ENCODE measurements around the gene FBLN7. TPM values are rescaled to one million over a fixed set of nuclear protein-coding genes. Genes with fewer than 3 reads are reported as not detected.

Gene FBLN7
- total RNA-seq, 2 donors from 2014 or later = 3.0 to 4.0 TPM

- H3K27ac ChIP-seq = no peak overlapping the region
- DNase-seq (ENCODE audit: low spot score) = no peak
Measured at GRCh38 chr2:112155331-112156151, 17.4 kb downstream of the FBLN7 start.

GRCh38 chr2:112156152-112156986 lies 18.2 kb downstream of the FBLN7 start:
- Histone ChIP-seq H3K4me1 (replicated peaks) (no peaks in the 10 kb centered on the region), H3K36me3 (no peaks in the 10 kb centered on the region), H3K27me3 (replicated peaks; ENCODE audit: insufficient read depth) (no peaks in the 10 kb centered on the region), H3K27ac (no peak overlapping the region), H3K9me3 (no peaks in the 10 kb centered on the region), H3K4me3 (no peak overlapping the region)
- WGBS = 57% methylated on average over 21 of the region's 21 CpGs
- TF ChIP-seq POLR2AphosphoS5 (IDR thresholded peaks at IDR 0.05) (no peak), POLR2A (IDR thresholded peaks at IDR 0.05) (no peak), CTCF (IDR thresholded peaks at IDR 0.05) (no peak)
- no peak for DNase-seq (ENCODE audit: low spot score)
- intact Hi-C loops (cut with DNase I) = no loop called here

More at GRCh38 chr2:112155331-112156151, 17.4 kb downstream of the FBLN7 start:
- Histone ChIP-seq H3K4me1 (replicated peaks) (no peaks in the 10 kb centered on the region), H3K9me3 (no peaks in the 10 kb centered on the region), H3K27me3 (replicated peaks; ENCODE audit: insufficient read depth) (no peaks in the 10 kb centered on the region), H3K36me3 (no peaks in the 10 kb centered on the region), H3K4me3 (no peak overlapping the region)
- intact Hi-C loops (cut with DNase I) = no loop called here
- TF ChIP-seq POLR2AphosphoS5 (IDR thresholded peaks at IDR 0.05) (no peak), CTCF (IDR thresholded peaks at IDR 0.05) (no peak), POLR2A (IDR thresholded peaks at IDR 0.05) (no peak)
- 84% methylated on average over 26 of the region's 27 CpGs for WGBS

- Histone ChIP-seq H3K36me3 (no peaks in the 10 kb centered on the region), H3K27me3 (replicated peaks; ENCODE audit: insufficient read depth) (no peaks in the 10 kb centered on the region), H3K4me3 (no peak overlapping the region), H3K4me1 (replicated peaks) (no peaks in the 10 kb centered on the region), H3K27ac (no peak overlapping the region), H3K9me3 (no peaks in the 10 kb centered on the region)
- TF ChIP-seq CTCF (IDR thresholded peaks at IDR 0.05) (no peak), POLR2A (IDR thresholded peaks at IDR 0.05) (no peak), POLR2AphosphoS5 (IDR thresholded peaks at IDR 0.05) (no peak)
- WGBS = 94% methylated on average over 3 of the region's 3 CpGs
- DNase-seq (ENCODE audit: low spot score) = no peak
- intact Hi-C loops (cut with DNase I) = no loop called here
Measured at GRCh38 chr2:112157472-112157871, 19.3 kb downstream of the FBLN7 start.

GRCh38 chr2:112159454-112159921 lies 21.3 kb downstream of the FBLN7 start:
- H3K27me3 ChIP-seq (replicated peaks; ENCODE audit: insufficient read depth) = no peaks in the 10 kb centered on the region
- no peak for DNase-seq (ENCODE audit: low spot score)
- no peak overlapping the region for H3K27ac ChIP-seq
- TF ChIP-seq POLR2AphosphoS5 (IDR thresholded peaks at IDR 0.05) = no peak
- TF ChIP-seq POLR2A (IDR thresholded peaks at IDR 0.05) = no peak
- TF ChIP-seq CTCF (IDR thresholded peaks at IDR 0.05) = no peak
- intact Hi-C loops (cut with DNase I) = no loop called here
- WGBS = 95% methylated on average over 31 of the region's 31 CpGs
- H3K4me1 ChIP-seq (replicated peaks) = no peaks in the 10 kb centered on the region
- H3K9me3 ChIP-seq = no peaks in the 10 kb centered on the region
- H3K36me3 ChIP-seq = no peaks in the 10 kb centered on the region
- H3K4me3 ChIP-seq = no peak overlapping the region
